HEK293 (cell line): ENCODE results near the gene CSTPP1.
A peak's percentile ranks its signal among the peaks of the same experiment; 100 is the strongest.

ENCODE experiments used
- CTCF ChIA-PET: fragments of 350-600 bp; formaldehyde crosslinking; extraction: SDS; loops from one replicate; lab custom pipeline; 2021; ENCODE audit warnings: antibody characterized with exemption; lab: Yijun Ruan, JAX
- POLR2A ChIA-PET: fragments of 300-600 bp; formaldehyde crosslinking; extraction: SDS; loops from one replicate; lab custom pipeline; 2020; ENCODE audit warnings: antibody characterized with exemption, inconsistent platforms; lab: Yijun Ruan, JAX
- H3K27ac ChIP-seq: fragments of 200-500 bp; sonication (Bioruptor generic); 2 replicates; pipeline ENCODE4 v1.5.1; 2014; ENCODE audit warnings: low read depth, low read length, control low read depth, inconsistent platforms; ENCODE audit errors: extremely low read depth
- H3K36me3 ChIP-seq, 2 experiments: fragments of 200-500 bp in 1 of 2; sonication (Bioruptor generic) in 1 of 2; 1 replicate in 1 of 2; 2 replicates in 1 of 2; pipeline ENCODE4 v1.5.1; 2014 to 2017; ENCODE audit warnings: inconsistent platforms in 2 of 2, low read length in 2 of 2; ENCODE audit not compliant: control insufficient read depth in 2 of 2, insufficient read depth in 1 of 2
- H3K4me1 ChIP-seq: fragments of 200-500 bp; sonication (Bioruptor generic); 2 replicates; pipeline ENCODE4 v1.5.1; 2014; ENCODE audit warnings: mild to moderate bottlenecking, low read length, inconsistent platforms; ENCODE audit not compliant: control insufficient read depth, insufficient read depth
- H3K4me3 ChIP-seq: 2 replicates; pipeline ENCODE4 v1.5.1; 2011; ENCODE audit warnings: low read depth, mild to moderate bottlenecking, control low read depth, low read length, moderate library complexity
- H3K9me3 ChIP-seq: fragments of 200-500 bp; sonication (Bioruptor generic); 2 replicates; pipeline ENCODE4 v1.5.1; 2014; ENCODE audit warnings: low read depth, low read length, inconsistent platforms; ENCODE audit not compliant: control insufficient read depth, insufficient read depth
- FEZF1 ChIP-seq: fragments of 450-650 bp; formaldehyde crosslinking; IDR thresholded peaks from 2 replicates; pipeline ENCODE4 v1.5.1; 2016; ENCODE audit warnings: missing biosample characterization, missing genetic modification characterization
- MEIS1 ChIP-seq: sonication (generic); formaldehyde crosslinking; IDR thresholded peaks from 2 replicates; pipeline ENCODE4 v1.8.1; 2022; ENCODE audit warnings: missing genetic modification reagents, mild to moderate bottlenecking, borderline replicate concordance
- REPIN1 ChIP-seq: fragments of 450-650 bp; formaldehyde crosslinking; IDR thresholded peaks from 2 replicates; pipeline ENCODE4 v1.5.1; 2017; ENCODE audit warnings: missing biosample characterization, missing genetic modification characterization, low read depth
- SCRT2 ChIP-seq: fragments of 450-650 bp; formaldehyde crosslinking; IDR thresholded peaks from 2 replicates; pipeline ENCODE4 v1.5.1; 2016; ENCODE audit warnings: missing biosample characterization, missing genetic modification characterization
- SP7 ChIP-seq: fragments of 450-650 bp; formaldehyde crosslinking; IDR thresholded peaks from 2 replicates; pipeline ENCODE4 v1.5.1; 2016; ENCODE audit warnings: missing biosample characterization, missing genetic modification characterization
- ZFP69B ChIP-seq: fragments of 450-650 bp; formaldehyde crosslinking; IDR thresholded peaks from 2 replicates; pipeline ENCODE4 v1.5.1; 2016; ENCODE audit warnings: missing biosample characterization, missing genetic modification characterization
- ZIC2 ChIP-seq: fragments of 450-650 bp; formaldehyde crosslinking; IDR thresholded peaks from 2 replicates; pipeline ENCODE4 v1.5.1; 2016; ENCODE audit warnings: missing biosample characterization, missing genetic modification characterization
- ZNF2 ChIP-seq: fragments of 450-650 bp; formaldehyde crosslinking; IDR thresholded peaks from 2 replicates; pipeline ENCODE4 v1.5.1; 2016; ENCODE audit warnings: missing biosample characterization, missing genetic modification characterization
- ZNF221 ChIP-seq: fragments of 450-650 bp; formaldehyde crosslinking; IDR thresholded peaks from 2 replicates; pipeline ENCODE4 v1.5.1; 2017; ENCODE audit warnings: missing biosample characterization, missing genetic modification characterization, borderline replicate concordance
- ZNF223 ChIP-seq: fragments of 450-650 bp; formaldehyde crosslinking; IDR thresholded peaks from 2 replicates; pipeline ENCODE4 v1.5.1; 2016; ENCODE audit warnings: missing biosample characterization, missing genetic modification characterization
- ZNF433 ChIP-seq: fragments of 450-650 bp; formaldehyde crosslinking; IDR thresholded peaks from 2 replicates; pipeline ENCODE4 v1.5.1; 2016; ENCODE audit warnings: missing biosample characterization, missing genetic modification characterization, low read depth
- ZNF544 ChIP-seq: fragments of 450-650 bp; formaldehyde crosslinking; IDR thresholded peaks from 2 replicates; pipeline ENCODE4 v1.5.0; 2017; ENCODE audit warnings: missing biosample characterization, missing genetic modification characterization
- ZNF555 ChIP-seq: fragments of 450-650 bp; formaldehyde crosslinking; conservative IDR thresholded peaks from 2 replicates; pipeline ENCODE4 v1.5.1; 2017; ENCODE audit warnings: missing biosample characterization, mild to moderate bottlenecking, missing genetic modification characterization, inconsistent platforms
- ZSCAN30 ChIP-seq: fragments of 450-650 bp; IDR thresholded peaks from 2 replicates; pipeline ENCODE4 v1.5.1; 2018; ENCODE audit warnings: missing biosample characterization, mild to moderate bottlenecking, missing genetic modification characterization, moderate library complexity
- TF ChIP-seq, protein P1 (sequence below): fragments of 450-650 bp; formaldehyde crosslinking; IDR thresholded peaks from 2 replicates; pipeline ENCODE4 v1.5.1; 2016; ENCODE audit warnings: missing biosample characterization, missing genetic modification characterization, borderline replicate concordance
- TF ChIP-seq, protein P2 (sequence below): fragments of 450-650 bp; formaldehyde crosslinking; IDR thresholded peaks from 2 replicates; pipeline ENCODE4 v1.5.1; 2017; ENCODE audit warnings: missing biosample characterization, missing genetic modification characterization
- TF ChIP-seq, protein P3 (sequence below): fragments of 450-650 bp; formaldehyde crosslinking; IDR thresholded peaks from 2 replicates; pipeline ENCODE4 v1.5.1; 2017; ENCODE audit warnings: missing biosample characterization, missing genetic modification characterization
- TF ChIP-seq, protein P4 (sequence below): fragments of 450-650 bp; IDR thresholded peaks from 2 replicates; pipeline ENCODE4 v1.5.1; 2018; ENCODE audit warnings: missing biosample characterization, missing genetic modification characterization
- TF ChIP-seq, protein P5 (sequence below): fragments of 450-650 bp; formaldehyde crosslinking; IDR thresholded peaks from 2 replicates; pipeline ENCODE4 v1.5.1; 2017; ENCODE audit warnings: missing biosample characterization, missing genetic modification characterization

CSTPP1 gene

DNA sequence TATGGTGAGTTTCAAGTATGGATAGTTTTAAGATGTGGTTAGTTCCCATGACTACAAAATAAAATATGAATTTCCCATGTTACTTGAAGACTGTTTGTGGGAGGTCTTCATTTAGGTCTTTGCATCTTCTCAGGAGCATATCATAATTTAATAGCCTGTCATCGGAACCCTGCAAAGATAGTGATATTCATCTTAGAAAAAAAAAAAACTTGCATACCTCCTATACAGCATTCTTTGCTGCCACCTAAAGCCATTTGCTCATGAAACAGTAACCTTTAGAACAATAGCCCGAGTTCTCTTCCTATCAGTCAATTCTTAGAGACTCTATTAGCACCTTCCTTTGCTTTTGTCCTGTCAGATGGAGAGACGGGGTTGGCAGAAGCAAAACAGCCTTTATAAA lies 164.8 kb downstream of the CSTPP1 start:
- Histone ChIP-seq H3K27ac (no peak overlapping the region), H3K36me3 (no peaks in the 10 kb centered on the region), H3K4me1 (peaks cover 2% of the 10 kb centered on the region; the same call in 1 of the 2 replicates), H3K9me3 (no peaks in the 10 kb centered on the region), H3K4me3 (no peak overlapping the region)
- CTCF ChIA-PET, result interaction anchor here (0.8 kb wide), 1 partner anchor 103 kb away, joined by 3 read pairs; no protein-coding TSS in a partner anchor
- POLR2A ChIA-PET, result no interaction called here
- no peak for TF ChIP-seq FEZF1 (tag by site-specific recombination)
- TF ChIP-seq ZIC2 (tag by site-specific recombination), result no peak

DNA sequence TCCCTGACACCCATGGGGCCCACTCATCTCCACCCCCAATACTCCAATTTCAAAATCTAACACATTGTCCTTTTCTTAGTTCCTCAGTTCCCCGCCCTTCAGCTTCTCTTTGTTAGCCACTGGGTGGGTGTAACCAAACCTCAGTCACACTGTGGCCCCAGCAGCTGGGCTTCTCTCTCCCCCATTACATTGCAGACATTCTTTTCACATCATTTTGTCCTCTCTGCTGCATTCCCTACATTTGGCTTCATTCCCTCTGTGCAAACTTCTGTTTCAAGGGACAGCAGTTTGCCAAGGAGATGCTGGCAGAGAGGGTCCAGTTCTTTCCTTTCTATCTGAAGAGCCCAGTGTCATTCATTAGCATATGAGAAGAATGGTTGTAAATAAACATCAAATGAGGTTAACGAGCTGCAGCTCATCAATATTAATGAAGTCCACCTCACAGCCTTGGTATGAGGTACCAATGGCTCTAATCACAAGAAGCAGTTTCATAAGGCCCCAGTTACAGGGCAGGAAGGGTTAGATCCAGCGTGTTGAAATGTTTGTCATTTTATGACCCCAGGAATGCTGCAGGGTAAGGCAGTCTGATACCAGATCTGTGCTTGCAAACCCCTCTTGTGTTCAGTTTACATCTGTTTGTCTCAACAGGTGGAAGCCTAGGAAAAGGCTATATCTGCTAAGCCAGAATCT lies 167.8 kb downstream of the CSTPP1 start:
- Histone ChIP-seq H3K4me3 (no peak overlapping the region), H3K36me3 (no peaks in the 10 kb centered on the region), H3K4me1 (no peaks in the 10 kb centered on the region), H3K9me3 (no peaks in the 10 kb centered on the region), H3K27ac (no peak overlapping the region)
- CTCF ChIA-PET, result interaction anchor here (0.7 kb wide), 1 partner anchor 1253 kb away, joined by 3 read pairs; no protein-coding TSS in a partner anchor
- POLR2A ChIA-PET, result no interaction called here
- no peak for TF ChIP-seq ZNF221 (tag by site-specific recombination)
- TF ChIP-seq REPIN1 (tag by site-specific recombination), result no peak
- TF ChIP-seq, protein P1, sequence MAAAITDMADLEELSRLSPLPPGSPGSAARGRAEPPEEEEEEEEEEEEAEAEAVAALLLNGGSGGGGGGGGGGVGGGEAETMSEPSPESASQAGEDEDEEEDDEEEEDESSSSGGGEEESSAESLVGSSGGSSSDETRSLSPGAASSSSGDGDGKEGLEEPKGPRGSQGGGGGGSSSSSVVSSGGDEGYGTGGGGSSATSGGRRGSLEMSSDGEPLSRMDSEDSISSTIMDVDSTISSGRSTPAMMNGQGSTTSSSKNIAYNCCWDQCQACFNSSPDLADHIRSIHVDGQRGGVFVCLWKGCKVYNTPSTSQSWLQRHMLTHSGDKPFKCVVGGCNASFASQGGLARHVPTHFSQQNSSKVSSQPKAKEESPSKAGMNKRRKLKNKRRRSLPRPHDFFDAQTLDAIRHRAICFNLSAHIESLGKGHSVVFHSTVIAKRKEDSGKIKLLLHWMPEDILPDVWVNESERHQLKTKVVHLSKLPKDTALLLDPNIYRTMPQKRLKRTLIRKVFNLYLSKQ (tag by site-specific recombination), result no peak
- TF ChIP-seq, protein P2, sequence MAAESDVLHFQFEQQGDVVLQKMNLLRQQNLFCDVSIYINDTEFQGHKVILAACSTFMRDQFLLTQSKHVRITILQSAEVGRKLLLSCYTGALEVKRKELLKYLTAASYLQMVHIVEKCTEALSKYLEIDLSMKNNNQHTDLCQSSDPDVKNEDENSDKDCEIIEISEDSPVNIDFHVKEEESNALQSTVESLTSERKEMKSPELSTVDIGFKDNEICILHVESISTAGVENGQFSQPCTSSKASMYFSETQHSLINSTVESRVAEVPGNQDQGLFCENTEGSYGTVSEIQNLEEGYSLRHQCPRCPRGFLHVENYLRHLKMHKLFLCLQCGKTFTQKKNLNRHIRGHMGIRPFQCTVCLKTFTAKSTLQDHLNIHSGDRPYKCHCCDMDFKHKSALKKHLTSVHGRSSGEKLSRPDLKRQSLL (tag by site-specific recombination), result no peak
- TF ChIP-seq ZFP69B (tag by site-specific recombination), result no peak
- TF ChIP-seq ZSCAN30 (tag by site-specific recombination), result no peak
- no peak for TF ChIP-seq SP7 (tag by site-specific recombination)
- TF ChIP-seq MEIS1 (CRISPR knock-in tag), result no peak
- TF ChIP-seq ZNF544 (tag by site-specific recombination), result no peak
- TF ChIP-seq, protein P3, sequence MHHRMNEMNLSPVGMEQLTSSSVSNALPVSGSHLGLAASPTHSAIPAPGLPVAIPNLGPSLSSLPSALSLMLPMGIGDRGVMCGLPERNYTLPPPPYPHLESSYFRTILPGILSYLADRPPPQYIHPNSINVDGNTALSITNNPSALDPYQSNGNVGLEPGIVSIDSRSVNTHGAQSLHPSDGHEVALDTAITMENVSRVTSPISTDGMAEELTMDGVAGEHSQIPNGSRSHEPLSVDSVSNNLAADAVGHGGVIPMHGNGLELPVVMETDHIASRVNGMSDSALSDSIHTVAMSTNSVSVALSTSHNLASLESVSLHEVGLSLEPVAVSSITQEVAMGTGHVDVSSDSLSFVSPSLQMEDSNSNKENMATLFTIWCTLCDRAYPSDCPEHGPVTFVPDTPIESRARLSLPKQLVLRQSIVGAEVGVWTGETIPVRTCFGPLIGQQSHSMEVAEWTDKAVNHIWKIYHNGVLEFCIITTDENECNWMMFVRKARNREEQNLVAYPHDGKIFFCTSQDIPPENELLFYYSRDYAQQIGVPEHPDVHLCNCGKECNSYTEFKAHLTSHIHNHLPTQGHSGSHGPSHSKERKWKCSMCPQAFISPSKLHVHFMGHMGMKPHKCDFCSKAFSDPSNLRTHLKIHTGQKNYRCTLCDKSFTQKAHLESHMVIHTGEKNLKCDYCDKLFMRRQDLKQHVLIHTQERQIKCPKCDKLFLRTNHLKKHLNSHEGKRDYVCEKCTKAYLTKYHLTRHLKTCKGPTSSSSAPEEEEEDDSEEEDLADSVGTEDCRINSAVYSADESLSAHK (tag by site-specific recombination), result peak; percentile 76; the same call in 1 of the 2 replicates
- TF ChIP-seq ZNF2, result no peak
- TF ChIP-seq ZNF433 (tag by site-specific recombination), result no peak
- TF ChIP-seq, protein P4, sequence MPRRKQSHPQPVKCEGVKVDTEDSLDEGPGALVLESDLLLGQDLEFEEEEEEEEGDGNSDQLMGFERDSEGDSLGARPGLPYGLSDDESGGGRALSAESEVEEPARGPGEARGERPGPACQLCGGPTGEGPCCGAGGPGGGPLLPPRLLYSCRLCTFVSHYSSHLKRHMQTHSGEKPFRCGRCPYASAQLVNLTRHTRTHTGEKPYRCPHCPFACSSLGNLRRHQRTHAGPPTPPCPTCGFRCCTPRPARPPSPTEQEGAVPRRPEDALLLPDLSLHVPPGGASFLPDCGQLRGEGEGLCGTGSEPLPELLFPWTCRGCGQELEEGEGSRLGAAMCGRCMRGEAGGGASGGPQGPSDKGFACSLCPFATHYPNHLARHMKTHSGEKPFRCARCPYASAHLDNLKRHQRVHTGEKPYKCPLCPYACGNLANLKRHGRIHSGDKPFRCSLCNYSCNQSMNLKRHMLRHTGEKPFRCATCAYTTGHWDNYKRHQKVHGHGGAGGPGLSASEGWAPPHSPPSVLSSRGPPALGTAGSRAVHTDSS (tag by site-specific recombination), result no peak
- TF ChIP-seq ZNF555 (tag by site-specific recombination), result no peak
- TF ChIP-seq ZNF223 (tag by site-specific recombination), result no peak
- TF ChIP-seq, protein P5, sequence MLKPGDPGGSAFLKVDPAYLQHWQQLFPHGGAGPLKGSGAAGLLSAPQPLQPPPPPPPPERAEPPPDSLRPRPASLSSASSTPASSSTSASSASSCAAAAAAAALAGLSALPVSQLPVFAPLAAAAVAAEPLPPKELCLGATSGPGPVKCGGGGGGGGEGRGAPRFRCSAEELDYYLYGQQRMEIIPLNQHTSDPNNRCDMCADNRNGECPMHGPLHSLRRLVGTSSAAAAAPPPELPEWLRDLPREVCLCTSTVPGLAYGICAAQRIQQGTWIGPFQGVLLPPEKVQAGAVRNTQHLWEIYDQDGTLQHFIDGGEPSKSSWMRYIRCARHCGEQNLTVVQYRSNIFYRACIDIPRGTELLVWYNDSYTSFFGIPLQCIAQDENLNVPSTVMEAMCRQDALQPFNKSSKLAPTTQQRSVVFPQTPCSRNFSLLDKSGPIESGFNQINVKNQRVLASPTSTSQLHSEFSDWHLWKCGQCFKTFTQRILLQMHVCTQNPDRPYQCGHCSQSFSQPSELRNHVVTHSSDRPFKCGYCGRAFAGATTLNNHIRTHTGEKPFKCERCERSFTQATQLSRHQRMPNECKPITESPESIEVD (tag by site-specific recombination), result no peak
- TF ChIP-seq SCRT2 (tag by site-specific recombination), result peak; percentile 83
